NCI-H2196 treated with DMSO at 0.1 percent for 48 hours (cell line): ENCODE data around the gene NPLOC4.
"Not testable (repeated sequence)": the region's sequence is repeated elsewhere in the genome, so short reads cannot be mapped to it uniquely, and the experiment has no call there.

Source experiments
- DNase-seq: peaks from one replicate; lab custom pipeline; 2025; ENCODE audit not compliant: unreplicated experiment; lab: John Stamatoyannopoulos, UW

The NPLOC4 gene

GRCh38 chr17:81635973-81636504 is 873 bp downstream of the NPLOC4 start:
- DNase-seq: no peak

DNA sequence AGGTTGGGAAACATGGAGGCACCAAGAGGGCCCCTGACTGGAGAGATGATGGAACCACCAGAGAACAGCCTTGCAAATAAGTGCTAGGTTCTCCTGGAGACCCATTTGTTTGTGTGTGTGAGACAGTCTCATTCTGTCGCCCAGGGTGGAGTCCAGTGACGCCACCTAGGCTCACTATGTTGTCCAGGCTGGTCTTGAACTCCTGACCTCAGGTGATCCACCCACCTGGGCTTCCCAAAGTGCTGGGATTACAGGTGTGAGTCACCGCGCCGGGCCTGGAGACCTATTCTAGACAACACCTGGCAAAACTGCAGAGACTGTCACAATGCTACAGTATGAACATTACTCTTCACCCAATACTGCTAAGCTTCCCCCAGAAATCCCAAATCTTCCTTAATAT is 1.5 kb downstream of the NPLOC4 start:
- DNase-seq: no peak

DNA sequence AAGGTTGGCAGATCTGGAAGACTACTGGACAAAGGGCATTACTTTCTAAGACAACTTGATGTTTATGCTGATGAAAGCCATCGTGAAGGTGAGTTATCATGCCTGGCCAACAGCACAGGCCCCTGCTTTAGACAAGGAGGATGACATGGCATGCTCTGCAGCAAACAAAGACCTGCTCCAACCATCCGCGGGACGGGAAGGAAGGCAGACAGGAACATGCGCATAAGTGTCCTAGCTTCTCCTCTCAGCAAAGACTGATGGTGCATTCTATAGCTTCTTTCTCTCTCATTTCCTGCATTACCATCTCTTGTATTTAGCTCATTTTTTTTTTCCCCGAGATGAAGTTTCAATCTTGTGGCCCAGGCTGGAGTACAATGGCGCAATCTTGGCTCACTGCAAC is 5.4 kb downstream of the NPLOC4 start:
- no peak for DNase-seq

- no peak for DNase-seq
Measured at GRCh38 chr17:81630274-81630673, 6.6 kb downstream of the NPLOC4 start.

DNA sequence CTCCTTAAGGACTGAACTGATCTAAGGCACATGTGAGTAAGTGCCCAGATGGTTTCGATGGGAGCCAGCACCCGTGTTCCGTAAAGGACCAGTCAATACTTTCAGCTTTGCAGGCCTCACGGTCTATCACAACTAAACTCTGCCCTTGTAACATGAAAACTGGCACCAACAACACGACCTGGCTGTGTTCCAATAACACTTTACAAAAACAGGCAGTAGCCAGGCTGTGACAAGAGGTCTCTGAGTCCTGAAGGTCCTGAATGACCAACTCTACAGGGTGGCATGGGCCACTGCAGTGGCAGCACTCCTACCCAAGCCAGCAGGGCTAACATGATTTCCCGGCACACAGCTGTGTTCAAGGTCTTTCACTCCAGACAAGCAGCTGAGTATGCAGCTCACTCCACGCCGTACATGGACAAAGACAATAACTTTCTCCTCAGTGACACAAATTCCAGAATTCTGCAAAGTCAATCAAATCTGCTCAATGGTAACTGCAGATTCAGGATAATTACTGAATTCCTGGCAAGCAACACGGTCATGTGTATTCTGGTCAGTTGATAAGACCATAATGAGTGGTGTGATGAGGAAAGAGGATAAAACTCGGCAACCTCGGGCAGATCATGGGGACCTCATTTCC is 15.3 kb downstream of the NPLOC4 start:
- no peak for DNase-seq

GRCh38 chr17:81618307-81618706 is 18.6 kb downstream of the NPLOC4 start:
- not testable (repeated sequence) for DNase-seq

GRCh38 chr17:81616877-81617276 is 20.0 kb downstream of the NPLOC4 start:
- DNase-seq: no peak

GRCh38 chr17:81615401-81615930 is 21.4 kb downstream of the NPLOC4 start:
- no peak for DNase-seq

- DNase-seq: no peak
Measured at GRCh38 chr17:81612172-81612970, 24.5 kb downstream of the NPLOC4 start.

- DNase-seq: no peak
Measured at GRCh38 chr17:81609541-81610311, 27.2 kb downstream of the NPLOC4 start.

- no peak for DNase-seq
Measured at GRCh38 chr17:81608605-81609004, 28.3 kb downstream of the NPLOC4 start.

DNA sequence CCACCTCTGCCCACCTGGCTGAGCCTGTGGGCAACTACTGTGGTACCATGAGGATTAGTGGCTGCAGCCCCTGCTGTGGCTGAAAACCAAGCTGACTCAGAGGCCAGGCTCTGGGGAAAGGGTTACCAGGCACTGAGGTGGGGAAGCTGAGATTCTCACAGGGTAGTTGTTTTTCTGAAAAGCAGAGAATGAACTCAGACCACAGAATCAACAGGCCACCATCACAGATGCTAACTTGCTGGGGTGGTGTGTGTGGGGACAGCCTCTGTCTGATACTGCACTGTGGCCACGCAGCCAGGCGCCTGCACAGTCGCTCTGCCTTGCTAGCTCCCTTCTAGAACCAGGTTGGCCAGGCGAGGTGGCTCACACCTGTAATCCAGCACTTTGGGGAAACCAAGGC is 28.8 kb downstream of the NPLOC4 start:
- no peak for DNase-seq

DNA sequence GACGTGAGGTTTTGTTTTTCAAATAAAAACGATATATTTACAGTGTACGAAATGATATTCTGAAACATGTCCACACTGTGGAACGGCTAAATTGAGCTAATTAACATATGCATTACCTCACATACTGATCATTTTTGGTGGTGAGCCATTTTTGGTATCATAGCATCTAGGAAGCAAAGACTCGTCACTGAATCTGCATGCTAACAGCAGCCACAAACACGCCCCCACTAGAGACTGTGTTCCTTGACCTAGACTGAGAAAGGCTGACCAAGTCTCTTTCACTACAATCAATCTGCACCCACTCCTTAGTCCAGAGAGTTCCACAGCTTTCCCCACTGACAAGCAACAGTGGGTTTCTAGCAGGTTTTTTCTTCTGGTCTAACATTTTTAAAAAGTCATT is 29.5 kb downstream of the NPLOC4 start:
- no peak for DNase-seq

DNA sequence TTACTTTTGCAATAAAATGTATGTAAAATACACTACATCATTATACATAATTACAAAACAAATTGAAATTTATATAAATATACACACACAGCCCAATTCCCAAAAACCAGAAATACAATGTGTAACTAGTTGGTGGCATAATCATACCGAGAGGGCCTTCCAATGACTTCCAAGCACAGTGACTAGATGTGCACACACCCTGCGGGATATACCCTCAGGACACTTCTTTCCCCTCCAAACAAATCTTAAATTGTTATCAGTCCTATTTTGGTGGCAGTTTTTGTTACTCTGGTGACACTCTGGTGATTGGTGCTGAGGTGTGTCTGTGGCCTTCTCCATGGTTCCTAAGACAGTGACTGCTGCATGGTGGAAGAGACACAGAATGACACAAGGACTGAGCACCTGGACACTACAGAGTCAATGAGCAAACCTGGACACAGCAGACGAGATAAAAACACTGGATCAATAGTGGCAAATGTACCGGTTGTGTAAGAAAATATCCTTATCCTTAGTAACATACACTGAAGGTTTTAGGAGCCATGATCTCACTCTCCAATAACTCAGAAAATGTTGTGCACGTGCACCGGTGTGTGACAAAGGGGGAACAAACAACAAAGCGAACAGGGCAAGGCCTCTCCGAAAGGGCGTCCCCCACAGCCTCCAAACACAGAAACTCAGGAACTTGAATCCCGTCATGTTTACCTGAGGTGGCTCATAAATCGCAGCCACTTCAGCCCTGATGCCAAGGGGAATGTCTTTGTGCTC is 32.9 kb downstream of the NPLOC4 start:
- DNase-seq: no peak

DNA sequence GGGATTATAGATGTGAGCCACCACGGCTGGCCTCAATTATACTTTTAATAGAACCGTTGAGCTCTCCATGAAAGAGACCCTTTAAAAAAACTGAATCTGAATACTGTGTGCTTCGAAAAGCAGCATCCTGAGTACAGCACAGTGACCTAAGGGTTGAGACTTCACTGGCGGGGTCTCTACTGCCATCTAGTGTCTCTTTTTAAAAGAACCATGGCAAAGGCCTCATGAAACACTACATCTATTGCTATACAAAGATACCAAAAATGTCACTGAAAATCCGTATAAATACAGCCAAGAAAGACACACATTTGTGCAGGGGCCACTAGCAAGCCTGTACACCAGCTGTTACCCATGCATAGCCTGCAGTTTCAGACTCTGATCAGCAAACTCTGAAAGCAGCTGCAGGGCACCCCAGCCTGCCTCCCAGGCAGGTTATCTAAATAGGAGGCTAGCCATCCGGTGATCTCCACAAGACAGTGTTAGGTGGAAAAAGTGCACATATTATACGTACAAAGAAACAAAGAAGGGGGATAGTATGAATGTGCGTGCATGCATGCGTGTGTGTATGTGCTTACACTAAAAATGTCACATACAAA is 35.3 kb downstream of the NPLOC4 start:
- peak; percentile 65 for DNase-seq

DNA sequence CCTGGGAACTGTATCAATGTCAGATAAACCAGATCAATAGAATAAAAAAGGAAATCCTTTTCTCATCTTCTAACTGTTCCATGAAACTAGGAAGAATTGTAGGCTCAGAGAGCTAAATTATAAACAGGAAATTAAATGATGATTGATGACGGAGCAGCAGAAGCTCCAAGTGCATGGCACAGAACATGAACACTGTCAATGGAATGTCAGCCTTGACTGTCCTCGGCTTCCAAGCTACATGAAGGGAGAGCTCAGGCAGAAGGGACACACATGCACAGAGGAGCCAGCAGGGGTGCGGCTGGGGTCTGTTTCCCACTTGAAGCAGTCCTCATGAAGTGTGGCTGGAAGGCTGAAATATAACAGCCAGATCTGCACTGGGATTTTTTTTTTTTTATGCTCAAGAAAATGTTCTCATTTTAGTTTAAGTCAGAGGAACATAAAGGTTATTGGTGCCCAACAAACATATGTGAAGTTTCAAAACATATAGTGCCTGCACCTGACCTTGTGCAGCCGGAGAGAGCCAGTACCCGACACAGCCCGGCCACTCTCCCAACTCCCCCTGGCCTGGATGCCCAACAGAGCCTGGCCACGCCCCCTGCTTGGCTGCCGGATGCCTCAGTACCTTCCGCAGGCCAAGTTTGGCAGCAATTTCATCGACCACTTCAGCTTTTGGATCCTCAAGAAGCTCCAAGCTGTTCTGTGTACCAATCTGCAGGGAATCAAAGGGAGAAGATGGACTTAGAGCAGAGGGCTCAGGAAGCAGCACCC is 37.0 kb downstream of the NPLOC4 start:
- no peak for DNase-seq

DNA sequence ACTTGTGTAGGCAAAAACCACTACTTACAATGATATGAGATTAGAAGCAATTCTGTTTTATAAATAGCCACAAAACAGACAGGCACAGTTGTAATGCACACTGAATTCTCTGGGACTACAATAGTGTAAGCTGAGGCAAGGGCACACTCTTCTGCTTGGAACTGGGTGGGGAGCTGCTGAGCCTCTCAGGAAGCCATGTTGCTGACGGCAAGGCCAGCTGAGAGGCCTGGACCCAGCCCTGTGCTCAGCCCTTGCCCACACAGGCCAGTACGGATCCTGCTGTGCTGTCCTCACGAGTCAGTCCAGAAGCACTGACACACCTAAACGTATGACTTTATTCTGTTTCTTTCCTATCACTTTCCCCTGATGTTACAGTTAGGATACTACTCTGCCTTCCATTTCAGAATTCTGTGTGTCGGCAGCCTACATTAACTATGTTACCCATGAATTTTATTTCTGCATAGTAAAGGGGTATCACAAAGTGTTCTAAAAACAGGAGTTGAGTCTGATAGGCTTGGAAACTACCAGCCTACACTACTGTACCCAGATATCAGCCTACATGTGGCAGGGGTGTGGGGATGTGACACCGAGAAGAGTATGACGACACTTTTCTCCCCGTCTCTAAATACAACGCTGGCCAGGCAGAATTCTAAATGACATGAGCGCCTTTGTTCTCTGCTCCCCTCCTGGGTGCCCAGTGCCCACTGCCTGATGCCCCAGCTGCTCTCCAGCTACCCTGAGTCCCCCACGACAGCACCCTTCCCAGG is 43.6 kb downstream of the NPLOC4 start:
- DNase-seq: no peak

- DNase-seq: no peak
Measured at GRCh38 chr17:81591971-81592370, 44.9 kb downstream of the NPLOC4 start.

- no peak for DNase-seq
Measured at GRCh38 chr17:81590121-81590520, 46.8 kb downstream of the NPLOC4 start.
